ENCODE measurements around the gene DSTYK.

The DSTYK gene

GRCh38 chr1:205192287-205192686 is 19.2 kb downstream of the DSTYK start:
- TF ChIP-seq CTCF (conservative IDR thresholded peaks at IDR 0.05) = no peak
- no peak overlapping the region for H3K27ac ChIP-seq

GRCh38 chr1:205191622-205192021 is 19.9 kb downstream of the DSTYK start:
- no peak overlapping the region for H3K27ac ChIP-seq
- no peak for TF ChIP-seq CTCF (conservative IDR thresholded peaks at IDR 0.05)

GRCh38 chr1:205190845-205191577 is 20.5 kb downstream of the DSTYK start:
- TF ChIP-seq ZFX (IDR thresholded peaks at IDR 0.05) (no peak), CTCF (conservative IDR thresholded peaks at IDR 0.05) (no peak)
- no peak overlapping the region for H3K27ac ChIP-seq

- TF ChIP-seq ZFX (IDR thresholded peaks at IDR 0.05) (no peak), CTCF (conservative IDR thresholded peaks at IDR 0.05) (no peak)
Observed at GRCh38 chr1:205189131-205189530, 22.4 kb downstream of the DSTYK start.

GRCh38 chr1:205188596-205188995 is 22.9 kb downstream of the DSTYK start:
- TF ChIP-seq CTCF (conservative IDR thresholded peaks at IDR 0.05) (no peak), ZFX (IDR thresholded peaks at IDR 0.05) (no peak)
- no peak overlapping the region for H3K27ac ChIP-seq

More at GRCh38 chr1:205189131-205189530, 22.4 kb downstream of the DSTYK start:
- no peak overlapping the region for H3K27ac ChIP-seq

GRCh38 chr1:205188098-205188497 is 23.4 kb downstream of the DSTYK start:
- no peak for TF ChIP-seq ZFX (IDR thresholded peaks at IDR 0.05)
- TF ChIP-seq CTCF (conservative IDR thresholded peaks at IDR 0.05) = no peak
- no peak overlapping the region for H3K27ac ChIP-seq

GRCh38 chr1:205187420-205187819 is 24.1 kb downstream of the DSTYK start:
- no peak overlapping the region for H3K27ac ChIP-seq
- no peak for TF ChIP-seq CTCF (conservative IDR thresholded peaks at IDR 0.05)
- TF ChIP-seq ZFX (IDR thresholded peaks at IDR 0.05) = no peak

Measured in C4-2B (cell line).